Thoracic aorta (tissue), 2 donors: ENCODE data around the gene ZNF423. TPM values are rescaled to one million over a fixed set of nuclear protein-coding genes. Genes with fewer than 3 reads are reported as not detected.

ENCODE experiments used
- ATAC-seq: fragments of 150-250 bp; one replicate; pipeline ENCODE4 v1.8.0; 2017; ENCODE audit warnings: low read depth; ENCODE audit not compliant: insufficient number of reproducible peaks, low FRiP score
- DNase-seq: peaks from one replicate; pipeline ENCODE4 v3.0.0-alpha.2; 2020; ENCODE audit warnings: low spot score
- H3K27ac ChIP-seq, 2 donors: fragments of 200-600 bp; sonication (generic); 1 replicate in 1 of 2; 2 replicates in 1 of 2; pipeline ENCODE4 v1.5.1; 2016; ENCODE audit warnings: mild to moderate bottlenecking in 2 of 2, moderate library complexity in 2 of 2
- H3K27me3 ChIP-seq: fragments of 200-600 bp; sonication (generic); replicated peaks from 2 replicates; pipeline ENCODE4 v1.6.0; 2016; ENCODE audit warnings: mild to moderate bottlenecking; ENCODE audit not compliant: insufficient read depth
- H3K36me3 ChIP-seq: fragments of 200-600 bp; sonication (generic); one replicate; pipeline ENCODE4 v1.5.1; 2016
- H3K4me1 ChIP-seq, 2 donors: fragments of 200-600 bp; sonication (generic); 1 replicate in 1 of 2; 2 replicates in 1 of 2; pipeline versions ENCODE4 v1.5.1 to v1.6.0; 2016; ENCODE audit warnings: low read depth in 2 of 2, mild to moderate bottlenecking in 1 of 2; ENCODE audit not compliant: control insufficient read depth in 1 of 2
- H3K4me3 ChIP-seq: fragments of 200-600 bp; sonication (generic); 2 replicates; pipeline ENCODE4 v1.5.1; 2016; ENCODE audit warnings: mild to moderate bottlenecking
- H3K9me3 ChIP-seq: fragments of 200-600 bp; sonication (generic); 2 replicates; pipeline ENCODE4 v1.5.1; 2016
- CTCF ChIP-seq: fragments of 200-600 bp; sonication (generic); IDR thresholded peaks from one replicate; pipeline ENCODE4 v1.5.1; 2019; ENCODE audit warnings: antibody characterized with exemption
- total RNA-seq, 2 donors: library from RNA; depleted of rRNA; stranded (reverse); fragments of >200 nt; gene quantifications; one replicate each; pipeline versions ENCODE4 v1.1.0 to v1.2.3, GENCODE V29; 2016

ZNF423 gene
- total RNA-seq, 2 donors from 2014 or later, result 16.2 to 22.9 TPM

GRCh38 chr16:49575346-49576172 lies 280.4 kb downstream of the ZNF423 start:
- Histone ChIP-seq H3K4me3 (no peak overlapping the region), H3K36me3 (no peaks in the 10 kb centered on the region), H3K4me1 (peaks cover 0 to 3% of the 10 kb centered on the region in 2 donors), H3K9me3 (no peaks in the 10 kb centered on the region), H3K27ac (no peak overlapping the region), H3K27me3 (no peaks in the 10 kb centered on the region)
- DNase-seq (no peak), ATAC-seq (no peak)
- TF ChIP-seq CTCF, result no peak

GRCh38 chr16:49574826-49575225 lies 281.1 kb downstream of the ZNF423 start:
- no peak for TF ChIP-seq CTCF
- H3K27ac ChIP-seq, result no peak overlapping the region
- H3K4me3 ChIP-seq, result no peak overlapping the region
- no peaks in the 10 kb centered on the region for H3K9me3 ChIP-seq
- DNase-seq (no peak), ATAC-seq (no peak)
- H3K27me3 ChIP-seq, result no peaks in the 10 kb centered on the region
- H3K36me3 ChIP-seq, result no peaks in the 10 kb centered on the region
- H3K4me1 ChIP-seq, result no peaks in the 10 kb centered on the region

- H3K27ac ChIP-seq, result no peak overlapping the region
- ATAC-seq, result no peak
- TF ChIP-seq CTCF, result no peak
- H3K4me3 ChIP-seq, result no peak overlapping the region
- H3K4me1 ChIP-seq, result no peaks in the 10 kb centered on the region
- no peak for DNase-seq
- no peaks in the 10 kb centered on the region for H3K27me3 ChIP-seq
- H3K9me3 ChIP-seq, result no peaks in the 10 kb centered on the region
- H3K36me3 ChIP-seq, result no peaks in the 10 kb centered on the region
Observed at GRCh38 chr16:49567950-49568349, 288.0 kb downstream of the ZNF423 start.

GRCh38 chr16:49566432-49566831 lies 289.5 kb downstream of the ZNF423 start:
- Histone ChIP-seq H3K4me1 (no peaks in the 10 kb centered on the region), H3K9me3 (no peaks in the 10 kb centered on the region), H3K36me3 (no peaks in the 10 kb centered on the region), H3K4me3 (no peak overlapping the region), H3K27me3 (no peaks in the 10 kb centered on the region), H3K27ac (no peak overlapping the region)
- no peak for ATAC-seq
- TF ChIP-seq CTCF, result no peak
- DNase-seq, result no peak

GRCh38 chr16:49564496-49565229 lies 291.2 kb downstream of the ZNF423 start:
- Histone ChIP-seq H3K27me3 (no peaks in the 10 kb centered on the region), H3K36me3 (no peaks in the 10 kb centered on the region), H3K4me3 (no peak overlapping the region), H3K9me3 (no peaks in the 10 kb centered on the region), H3K4me1 (peaks cover 0 to 9% of the 10 kb centered on the region in 2 donors), H3K27ac (no peak overlapping the region)
- no peak for DNase-seq
- no peak for ATAC-seq
- TF ChIP-seq CTCF, result no peak
